ENCODE measurements around the gene TNFSF12.
A peak's percentile ranks its signal among the peaks of the same experiment; 100 is the strongest.

Gene TNFSF12

GRCh38 chr17:7570351-7570750, 21.5 kb downstream of the TNFSF12 start:
- no peak for DNase-seq (ENCODE audit: low read depth, low spot score)

- DNase-seq (ENCODE audit: low read depth, low spot score), result no peak
Measured at GRCh38 chr17:7572338-7572587, 23.4 kb downstream of the TNFSF12 start.

- no peak for DNase-seq (ENCODE audit: low read depth, low spot score)
Measured at GRCh38 chr17:7572588-7573323, 23.9 kb downstream of the TNFSF12 start.

GRCh38 chr17:7573324-7574080, 24.6 kb downstream of the TNFSF12 start:
- DNase-seq (ENCODE audit: low read depth, low spot score), result no peak

- DNase-seq (ENCODE audit: low read depth, low spot score), result no peak
Measured at GRCh38 chr17:7574176-7574953, 25.5 kb downstream of the TNFSF12 start.

GRCh38 chr17:7575481-7575883, 26.6 kb downstream of the TNFSF12 start:
- no peak for DNase-seq (ENCODE audit: low read depth, low spot score)

- DNase-seq (ENCODE audit: low read depth, low spot score), result no peak
Measured at GRCh38 chr17:7575959-7576358, 27.1 kb downstream of the TNFSF12 start.

- DNase-seq (ENCODE audit: low read depth, low spot score), result no peak
Measured at GRCh38 chr17:7576432-7576937, 27.6 kb downstream of the TNFSF12 start.

GRCh38 chr17:7577327-7578199, 28.7 kb downstream of the TNFSF12 start:
- DNase-seq (ENCODE audit: low read depth, low spot score), result no peak

GRCh38 chr17:7579001-7579833, 30.4 kb downstream of the TNFSF12 start, which contains the start of gene CD68:
TSS of gene CD68 (plus strand) at chr17:7579638. CDS start at chr17:7579678, 40 bp downstream.
- DNase-seq (ENCODE audit: low read depth, low spot score), result no peak

- no peak for DNase-seq (ENCODE audit: low read depth, low spot score)
Measured at GRCh38 chr17:7579834-7580603, 31.2 kb downstream of the TNFSF12 start.

GRCh38 chr17:7580604-7581575, 32.0 kb downstream of the TNFSF12 start:
- no peak for DNase-seq (ENCODE audit: low read depth, low spot score)

- no peak for DNase-seq (ENCODE audit: low read depth, low spot score)
Measured at GRCh38 chr17:7582396-7583252, 33.8 kb downstream of the TNFSF12 start.

- peak; percentile 75 for DNase-seq (ENCODE audit: low read depth, low spot score)
Measured at GRCh38 chr17:7583253-7584109, 34.6 kb downstream of the TNFSF12 start, which contains the start of gene MPDU1. TSS of gene MPDU1 (plus strand) at chr17:7583852. CDS start at chr17:7583863, 11 bp downstream.

GRCh38 chr17:7586673-7587419, 38.0 kb downstream of the TNFSF12 start:
- DNase-seq (ENCODE audit: low read depth, low spot score), result no peak
